ENCODE data around the gene GLRX. TPM values are rescaled to one million over a fixed set of nuclear protein-coding genes. Genes with fewer than 3 reads are reported as not detected.

Gene GLRX
- total and polyA plus RNA-seq, 8 donors = 21.8 to 98.1 (median 28.6) TPM

DNA sequence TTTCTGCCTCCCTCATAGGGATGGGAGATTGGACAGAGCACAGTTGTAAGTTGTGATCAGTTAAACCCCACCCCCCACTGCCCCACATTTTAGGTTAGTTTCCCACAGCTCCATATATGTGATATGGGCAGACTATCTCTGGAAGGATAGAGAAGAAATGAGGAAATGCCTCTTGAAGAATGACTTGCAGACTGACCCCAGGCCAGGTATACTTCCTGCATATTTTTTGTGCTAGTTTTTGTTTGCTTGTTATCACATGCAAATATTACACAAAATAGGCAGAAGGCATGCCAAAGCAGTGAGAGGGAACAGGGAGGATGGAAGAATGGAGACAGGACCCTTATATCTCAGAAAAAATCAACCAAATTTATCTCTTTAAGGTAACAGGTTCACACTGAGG lies 10.1 kb upstream of the GLRX start:
- H3K27me3 ChIP-seq = no peaks in the 10 kb centered on the region
- TF ChIP-seq, protein P1, sequence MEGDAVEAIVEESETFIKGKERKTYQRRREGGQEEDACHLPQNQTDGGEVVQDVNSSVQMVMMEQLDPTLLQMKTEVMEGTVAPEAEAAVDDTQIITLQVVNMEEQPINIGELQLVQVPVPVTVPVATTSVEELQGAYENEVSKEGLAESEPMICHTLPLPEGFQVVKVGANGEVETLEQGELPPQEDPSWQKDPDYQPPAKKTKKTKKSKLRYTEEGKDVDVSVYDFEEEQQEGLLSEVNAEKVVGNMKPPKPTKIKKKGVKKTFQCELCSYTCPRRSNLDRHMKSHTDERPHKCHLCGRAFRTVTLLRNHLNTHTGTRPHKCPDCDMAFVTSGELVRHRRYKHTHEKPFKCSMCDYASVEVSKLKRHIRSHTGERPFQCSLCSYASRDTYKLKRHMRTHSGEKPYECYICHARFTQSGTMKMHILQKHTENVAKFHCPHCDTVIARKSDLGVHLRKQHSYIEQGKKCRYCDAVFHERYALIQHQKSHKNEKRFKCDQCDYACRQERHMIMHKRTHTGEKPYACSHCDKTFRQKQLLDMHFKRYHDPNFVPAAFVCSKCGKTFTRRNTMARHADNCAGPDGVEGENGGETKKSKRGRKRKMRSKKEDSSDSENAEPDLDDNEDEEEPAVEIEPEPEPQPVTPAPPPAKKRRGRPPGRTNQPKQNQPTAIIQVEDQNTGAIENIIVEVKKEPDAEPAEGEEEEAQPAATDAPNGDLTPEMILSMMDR (IDR thresholded peaks at IDR 0.05) = no peak
- intact Hi-C loops (cut with DNase I) = no loop called here
- H3K27ac ChIP-seq = peak overlapping the region in 1 of 2 donors; percentile 28
- H3K9me3 ChIP-seq = no peaks in the 10 kb centered on the region
- no peak for ATAC-seq
- peaks cover 19 to 48% of the 10 kb centered on the region in 2 donors for H3K4me1 ChIP-seq
- H3K36me3 ChIP-seq = no peaks in the 10 kb centered on the region
- DNase-seq = no peak
- no peak overlapping the region for H3K4me3 ChIP-seq

GRCh38 chr5:95830226-95830625 lies 7.7 kb upstream of the GLRX start:
- H3K4me1 ChIP-seq = peaks cover 6 to 53% of the 10 kb centered on the region in 2 donors
- intact Hi-C loops (cut with DNase I) = no loop called here
- no peak for ATAC-seq

DNA sequence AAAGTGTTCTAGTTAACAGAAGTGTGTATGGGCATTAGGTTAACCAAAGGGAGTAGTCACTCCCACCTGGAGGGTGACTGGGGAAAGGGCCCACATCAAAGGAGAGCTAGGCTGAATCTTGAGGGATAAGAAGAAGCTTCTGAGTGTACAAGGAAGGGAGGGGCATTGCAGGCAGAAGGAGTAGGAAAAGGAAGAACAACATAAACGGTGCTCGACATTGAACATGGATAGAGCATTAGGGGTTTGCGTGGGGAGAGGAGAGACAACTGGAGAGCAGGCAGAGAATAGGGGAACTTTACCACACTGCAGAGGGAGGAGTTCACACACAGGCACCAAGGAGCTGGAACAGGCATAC lies 5.3 kb upstream of the GLRX start:
- DNase-seq = no peak
- TF ChIP-seq, protein P1 (IDR thresholded peaks at IDR 0.05) = no peak
- Histone ChIP-seq H3K27me3 (no peaks in the 10 kb centered on the region), H3K9me3 (no peaks in the 10 kb centered on the region), H3K4me3 (no peak overlapping the region), H3K4me1 (peaks cover 11 to 60% of the 10 kb centered on the region in 2 donors), H3K36me3 (no peaks in the 10 kb centered on the region), H3K27ac (peak overlapping the region in 1 of 2 donors; percentile 61)
- intact Hi-C loops (cut with DNase I) = no loop called here
- no peak for ATAC-seq

More at GRCh38 chr5:95830226-95830625, 7.7 kb upstream of the GLRX start:
- H3K9me3 ChIP-seq = no peaks in the 10 kb centered on the region
- H3K27ac ChIP-seq = no peak overlapping the region
- TF ChIP-seq, protein P1 (IDR thresholded peaks at IDR 0.05) = no peak
- H3K36me3 ChIP-seq = no peaks in the 10 kb centered on the region
- no peak for DNase-seq
- no peaks in the 10 kb centered on the region for H3K27me3 ChIP-seq
- no peak overlapping the region for H3K4me3 ChIP-seq

DNA sequence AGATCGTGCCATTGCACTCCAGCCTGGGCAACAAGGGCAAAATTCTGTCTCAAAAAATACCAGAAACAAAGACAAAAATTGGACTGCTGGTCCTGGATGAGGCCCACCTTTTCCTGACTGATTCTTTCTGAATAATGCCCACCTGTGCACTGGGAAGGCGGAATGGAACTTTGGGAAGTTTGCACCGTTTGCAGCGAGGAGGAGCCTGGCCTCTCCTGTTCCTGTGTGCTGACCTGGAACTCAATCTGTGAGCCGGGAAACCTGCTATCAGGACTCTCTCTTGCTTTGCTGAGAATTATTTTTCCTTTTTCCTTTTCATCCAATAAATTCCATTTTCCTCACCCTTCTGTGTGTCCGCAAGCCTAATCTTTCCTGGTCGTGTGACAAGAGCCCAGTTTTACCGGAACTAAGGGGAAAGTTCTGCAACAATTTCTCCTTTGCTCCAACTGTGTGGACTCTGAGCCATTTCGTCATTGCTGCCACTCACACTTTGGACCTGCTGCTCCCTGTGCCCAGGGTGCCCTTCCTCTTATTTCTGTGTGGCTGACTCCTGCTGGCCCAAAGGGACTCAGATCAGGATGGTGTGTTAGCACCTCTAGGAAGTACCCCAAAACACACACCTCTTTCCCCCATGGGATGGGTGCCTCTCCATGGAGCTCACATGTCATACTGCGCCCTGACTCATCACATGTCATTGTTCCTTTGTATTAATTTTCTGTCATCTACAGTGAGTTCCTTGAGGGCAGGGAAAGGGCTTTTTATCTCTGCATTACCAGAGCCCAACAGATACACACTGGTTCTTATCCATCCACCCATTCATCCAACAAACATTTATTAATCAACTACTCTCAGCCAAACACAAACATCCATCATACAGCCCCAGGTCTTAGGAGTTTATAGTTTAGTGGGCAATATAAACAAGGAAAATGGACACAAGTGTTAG lies 4.7 kb upstream of the GLRX start:
- H3K27ac ChIP-seq = peak overlapping the region in 1 of 2 donors; percentile 61
- H3K27me3 ChIP-seq = no peaks in the 10 kb centered on the region
- ATAC-seq = no peak
- H3K4me1 ChIP-seq = peaks cover 12 to 59% of the 10 kb centered on the region in 2 donors
- no peak for DNase-seq
- no peaks in the 10 kb centered on the region for H3K9me3 ChIP-seq
- intact Hi-C loops (cut with DNase I) = no loop called here
- no peaks in the 10 kb centered on the region for H3K36me3 ChIP-seq
- no peak overlapping the region for H3K4me3 ChIP-seq
- TF ChIP-seq, protein P1 (IDR thresholded peaks at IDR 0.05) = no peak

GRCh38 chr5:95825495-95825894 lies 3.0 kb upstream of the GLRX start:
- no peak for ATAC-seq
- H3K4me1 ChIP-seq = peaks cover 12 to 71% of the 10 kb centered on the region in 2 donors
- intact Hi-C loops (cut with DNase I) = no loop called here

More at GRCh38 chr5:95825495-95825894, 3.0 kb upstream of the GLRX start:
- Histone ChIP-seq H3K27ac (peak overlapping the region in 1 of 2 donors; percentile 41), H3K36me3 (no peaks in the 10 kb centered on the region), H3K9me3 (no peaks in the 10 kb centered on the region), H3K27me3 (no peaks in the 10 kb centered on the region), H3K4me3 (no peak overlapping the region)
- DNase-seq = no peak
- TF ChIP-seq, protein P1 (IDR thresholded peaks at IDR 0.05) = no peak

All from left lung (tissue), 10 donors.